HG03139 (cell line): Measurements from ENCODE around the gene WDR47.
"Not testable (repeated sequence)": the region's sequence is repeated elsewhere in the genome, so short reads cannot be mapped to it uniquely, and the experiment has no call there.

Experiments
- ATAC-seq: cut with Tn5 transposase; IDR thresholded peaks from one replicate; pipeline ENCODE4 v1.9.1; 2021; ENCODE audit not compliant: unreplicated experiment

Gene WDR47

DNA sequence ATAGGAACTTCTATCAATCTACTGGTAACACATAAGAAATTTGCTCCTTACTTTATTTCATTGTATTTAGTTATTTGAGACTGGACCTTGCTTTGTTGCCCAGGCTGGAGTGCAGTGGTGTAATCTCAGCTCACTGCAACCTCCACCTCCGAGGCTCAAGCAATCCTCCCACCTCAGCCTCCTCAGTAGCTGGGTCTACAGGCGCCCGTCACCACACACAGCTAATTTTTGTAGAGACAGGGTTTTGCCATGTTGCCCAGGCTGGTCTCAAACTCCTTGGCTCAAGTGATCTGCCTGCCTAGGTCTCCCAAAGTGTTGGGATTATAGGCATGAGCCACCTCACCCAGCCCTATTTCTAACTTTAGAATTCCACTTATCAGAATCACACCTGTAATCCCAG lies 10.2 kb upstream of the WDR47 start:
- ATAC-seq: not testable (repeated sequence)

DNA sequence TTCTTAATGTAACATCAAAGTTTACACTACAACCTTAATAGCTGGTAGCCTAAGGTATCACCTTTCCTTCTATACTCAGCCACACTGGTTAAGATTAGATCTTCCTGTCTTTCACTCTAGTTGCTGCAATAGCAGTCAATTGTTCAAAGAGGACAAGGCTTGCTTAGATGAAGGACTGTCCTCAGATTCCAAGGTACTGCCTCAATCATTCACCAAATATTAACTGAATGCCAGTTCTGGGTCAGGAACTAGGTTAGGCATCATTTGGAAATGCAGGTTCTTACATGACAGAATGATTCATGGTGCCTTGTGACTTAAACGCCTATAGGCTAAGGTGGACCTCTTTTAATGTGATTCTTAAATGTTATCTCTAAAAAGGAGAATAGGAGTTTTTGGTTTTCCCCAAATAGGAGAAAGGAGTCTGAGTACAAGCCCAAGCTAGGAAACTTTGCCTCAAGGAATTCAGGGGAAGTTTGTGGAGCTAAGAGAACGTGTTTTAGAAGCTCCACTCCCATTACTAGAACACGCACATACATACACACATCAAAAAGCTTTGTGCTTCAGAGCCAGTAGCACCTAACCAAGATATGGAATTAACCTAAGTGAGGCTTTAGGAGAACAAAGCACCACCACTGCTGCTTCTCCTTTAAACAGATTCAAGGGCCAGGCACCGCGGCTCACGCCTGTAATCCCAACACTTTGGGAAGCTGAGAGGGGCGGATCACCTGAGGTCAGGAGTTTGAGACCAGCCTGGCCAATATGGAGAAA lies 8.5 kb upstream of the WDR47 start:
- ATAC-seq: no peak

GRCh38 chr1:109048335-109048734 lies 6.4 kb upstream of the WDR47 start:
- no peak for ATAC-seq

GRCh38 chr1:109047339-109047738 lies 5.4 kb upstream of the WDR47 start:
- ATAC-seq: no peak

DNA sequence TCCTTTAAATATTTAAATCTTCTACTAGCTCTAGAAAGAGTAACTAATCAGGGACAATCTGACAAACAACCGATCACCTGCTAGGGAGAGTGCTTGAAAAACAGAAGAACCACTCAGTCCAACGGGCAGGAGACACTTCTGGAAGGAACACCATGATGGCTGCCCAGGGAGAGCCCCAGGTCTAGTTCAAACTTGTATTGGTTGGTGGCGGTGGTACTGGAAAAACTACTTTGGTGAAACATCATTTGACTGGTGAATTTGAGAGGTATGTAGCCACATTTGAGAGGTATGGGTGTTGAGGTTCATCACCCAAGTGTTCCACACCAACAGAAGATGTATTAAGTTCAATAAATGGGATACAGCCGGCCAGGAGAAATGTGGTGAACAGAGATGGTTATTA lies 4.8 kb upstream of the WDR47 start:
- no peak for ATAC-seq

DNA sequence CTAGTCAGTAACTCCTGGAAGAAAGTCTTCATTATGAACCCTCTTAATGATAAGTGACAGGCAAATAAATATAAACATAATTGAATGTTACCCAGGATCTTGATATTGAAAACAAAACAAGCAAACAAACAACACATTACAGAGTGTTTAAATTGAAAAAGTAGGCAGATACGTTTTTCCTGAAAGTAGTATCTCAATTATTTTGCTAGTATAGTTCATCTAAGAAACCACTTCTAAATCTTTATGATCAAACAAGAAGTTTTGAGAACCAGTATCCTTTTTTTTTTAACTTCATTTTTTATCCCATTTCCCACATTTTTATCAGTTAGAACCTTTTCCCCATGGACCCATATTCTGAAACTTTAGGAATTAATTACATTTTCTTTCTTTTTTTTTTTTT lies 3.7 kb upstream of the WDR47 start:
- no peak for ATAC-seq

GRCh38 chr1:109040989-109041620 lies 797 bp downstream of the WDR47 start:
- peak; percentile 13 for ATAC-seq

DNA sequence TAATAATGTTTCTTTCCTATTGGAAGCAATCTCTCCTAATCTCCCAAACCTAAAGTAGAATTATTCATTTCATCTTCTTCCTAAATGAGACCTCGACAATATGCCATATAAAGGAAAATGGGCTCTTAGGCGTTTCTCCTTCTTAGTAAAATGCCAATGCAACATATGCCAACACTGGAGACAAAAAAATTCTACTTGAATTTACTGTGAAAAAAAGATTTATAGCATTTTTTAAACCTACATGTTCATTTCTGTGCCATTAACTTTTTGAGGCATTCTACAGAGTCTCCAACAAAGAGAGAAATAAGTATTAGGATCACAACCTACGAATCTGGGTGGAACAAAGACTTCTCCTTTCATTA lies 1.3 kb downstream of the WDR47 start:
- ATAC-seq: no peak

- ATAC-seq: no peak
Measured at GRCh38 chr1:109034382-109034781, 7.5 kb downstream of the WDR47 start.

DNA sequence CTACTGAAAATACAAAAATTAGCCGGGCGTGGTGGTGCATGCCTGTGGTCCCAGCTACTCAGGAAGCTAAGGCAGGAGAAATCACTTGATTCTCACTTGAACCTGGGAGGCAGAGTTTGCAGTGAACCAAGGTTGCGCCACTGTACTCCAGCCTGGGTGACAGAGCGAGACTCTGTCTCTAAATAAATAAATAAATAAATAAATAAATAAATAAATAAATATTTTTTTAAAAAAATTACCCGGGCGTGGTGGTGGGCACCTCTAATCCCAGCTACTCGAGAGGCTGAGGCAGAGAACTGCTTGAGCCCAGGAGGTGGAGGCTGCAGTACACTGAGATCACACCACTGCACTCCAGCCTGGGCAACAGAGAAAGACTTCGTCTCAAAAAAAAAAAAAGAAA lies 12.4 kb downstream of the WDR47 start:
- ATAC-seq: not testable (repeated sequence)

- no peak for ATAC-seq
Measured at GRCh38 chr1:109027841-109028240, 14.1 kb downstream of the WDR47 start.

DNA sequence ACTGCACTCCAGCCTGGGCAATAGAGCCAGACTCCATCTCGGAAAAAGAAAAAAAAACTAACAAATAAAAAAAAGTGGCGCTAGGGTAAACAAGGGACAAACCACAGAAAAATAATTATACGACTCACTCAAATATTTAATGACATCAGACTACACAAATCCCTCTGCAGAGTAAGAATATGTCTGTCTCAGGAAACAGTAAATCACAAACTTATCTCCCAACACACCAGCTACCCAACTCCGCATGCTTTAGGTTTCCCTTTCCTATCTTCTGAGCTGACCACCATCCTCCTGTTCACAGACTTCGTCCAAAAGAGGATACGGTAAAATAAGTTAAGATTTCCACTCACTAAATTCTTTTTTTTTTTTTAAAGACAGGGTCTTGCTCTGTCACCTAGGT lies 16.2 kb downstream of the WDR47 start:
- ATAC-seq: no peak

DNA sequence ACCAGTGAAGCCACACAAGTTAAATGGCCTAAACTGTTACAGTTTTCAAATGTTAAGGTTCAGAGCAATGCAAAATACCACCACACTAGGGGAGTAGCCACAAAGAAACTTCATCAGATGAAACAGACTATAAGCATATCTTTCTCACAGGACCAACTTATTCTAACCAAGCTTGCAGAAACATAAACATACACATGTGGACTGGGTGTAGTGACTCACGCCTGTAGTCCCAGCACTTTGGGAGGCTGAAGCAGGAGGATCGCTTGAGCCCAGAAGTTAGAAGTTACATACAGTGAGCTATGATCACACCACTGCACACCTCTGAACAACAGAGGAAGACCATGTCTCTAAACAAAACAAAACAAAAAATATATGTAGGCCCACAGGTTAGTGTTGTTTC lies 17.3 kb downstream of the WDR47 start:
- ATAC-seq: no peak

GRCh38 chr1:109020693-109021257 lies 21.1 kb downstream of the WDR47 start:
- no peak for ATAC-seq

- ATAC-seq: not testable (repeated sequence)
Measured at GRCh38 chr1:109017719-109018118, 24.2 kb downstream of the WDR47 start.

GRCh38 chr1:109017134-109017533 lies 24.8 kb downstream of the WDR47 start:
- ATAC-seq: no peak

DNA sequence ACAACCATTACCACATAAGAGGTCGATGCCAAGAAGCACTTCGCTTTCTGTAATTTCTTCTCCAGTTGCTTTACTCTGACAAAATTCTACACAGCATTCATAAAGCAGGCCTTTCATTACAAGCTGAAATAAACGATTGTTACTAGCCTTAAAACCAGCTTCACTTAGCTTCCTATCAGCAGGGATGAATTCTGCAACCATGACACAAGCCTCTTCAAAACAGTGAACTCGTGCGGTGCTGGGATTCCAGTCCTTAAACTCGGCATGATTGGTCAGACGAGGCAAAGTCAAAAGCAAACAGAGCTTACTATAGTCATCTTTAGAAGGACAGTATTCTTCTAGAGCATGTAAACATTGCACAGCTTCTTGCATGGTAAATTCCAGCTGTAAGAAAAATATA lies 30.6 kb downstream of the WDR47 start:
- ATAC-seq: no peak

DNA sequence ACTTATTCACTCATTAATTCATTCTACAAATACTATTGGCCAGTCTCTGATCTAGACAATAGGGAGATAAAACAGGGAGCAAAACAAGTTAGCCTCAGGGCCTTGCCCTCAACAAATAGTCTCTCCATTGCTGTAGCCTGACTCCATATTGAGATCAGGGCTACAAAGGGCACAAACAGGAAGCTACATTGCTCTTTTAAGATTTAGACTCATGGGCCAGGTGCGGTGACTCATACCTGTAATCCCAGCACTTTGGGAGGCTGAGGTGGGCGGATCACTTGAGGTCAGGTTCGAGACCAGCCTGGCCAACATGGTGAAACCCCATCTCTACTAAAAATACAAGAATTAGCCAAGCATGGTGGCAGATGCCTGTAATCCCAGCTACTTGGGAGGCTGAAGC lies 45.3 kb downstream of the WDR47 start:
- not testable (repeated sequence) for ATAC-seq

- no peak for ATAC-seq
Measured at GRCh38 chr1:108983114-108983513, 58.8 kb downstream of the WDR47 start.

- ATAC-seq: no peak
Measured at GRCh38 chr1:108976658-108977057, 65.2 kb downstream of the WDR47 start.

DNA sequence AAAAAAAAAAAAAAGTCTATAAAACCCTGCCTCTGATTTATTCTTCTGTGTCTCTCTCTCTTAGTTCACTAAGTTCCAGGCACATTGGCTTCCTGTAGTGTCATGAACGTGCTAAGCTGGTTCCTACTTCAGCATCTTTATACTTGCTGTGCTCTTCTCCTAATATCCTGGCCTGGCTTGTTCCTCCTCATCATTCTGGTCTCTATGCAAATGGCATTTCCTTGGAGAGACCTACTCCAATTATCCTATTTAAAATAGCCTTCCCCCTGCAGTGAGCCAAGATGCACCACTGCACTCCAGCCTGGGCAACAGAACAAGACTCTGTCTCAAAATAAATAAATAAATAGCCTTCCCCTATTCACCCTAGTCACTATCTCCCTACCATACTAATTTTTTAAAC lies 69.0 kb downstream of the WDR47 start:
- ATAC-seq: no peak

DNA sequence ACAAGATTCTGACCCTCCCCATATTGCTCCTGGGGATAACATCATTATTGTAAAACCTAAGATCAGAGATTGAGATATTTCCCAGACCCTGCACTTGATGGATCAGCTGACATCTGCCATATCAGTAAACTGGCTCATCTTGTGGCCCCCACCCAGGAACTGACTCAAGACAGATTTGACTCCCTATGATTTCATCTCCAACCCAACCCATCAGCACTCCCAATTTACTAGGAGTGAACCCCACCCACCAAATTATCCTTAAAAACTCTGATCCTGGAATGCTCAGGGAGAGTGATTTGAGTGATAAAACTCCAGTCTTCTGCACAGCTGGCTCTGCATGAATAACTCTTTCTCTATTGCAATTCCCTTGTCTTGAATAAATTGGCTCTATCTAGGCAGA lies 72.6 kb downstream of the WDR47 start:
- ATAC-seq: no peak
